HEK293T (cell line): Measurements from ENCODE around the gene HS3ST6.

Experiments used
- CTCF ChIA-PET: fragments of 350-600 bp; formaldehyde crosslinking; extraction: SDS; loops from one replicate; lab custom pipeline; 2021; ENCODE audit warnings: antibody characterized with exemption, inconsistent platforms; lab: Yijun Ruan, JAX
- POLR2A ChIA-PET: fragments of 350-600 bp; formaldehyde crosslinking; extraction: SDS; loops from one replicate; lab custom pipeline; 2020; ENCODE audit warnings: antibody characterized with exemption, inconsistent platforms; lab: Yijun Ruan, JAX
- DNase-seq: peaks from one replicate; pipeline ENCODE4 v3.0.0; 2012; ENCODE audit warnings: mixed read lengths; ENCODE audit errors: extremely low spot score
- ARNT ChIP-seq: fragments of 450-650 bp; IDR thresholded peaks from 2 replicates; pipeline ENCODE4 v1.6.1; 2017; ENCODE audit warnings: mild to moderate bottlenecking
- BHLHE40 ChIP-seq: fragments of 450-650 bp; IDR thresholded peaks from 2 replicates; pipeline ENCODE4 v1.6.1; 2016; ENCODE audit warnings: mild to moderate bottlenecking, moderate library complexity, borderline replicate concordance
- CTBP1 ChIP-seq: fragments of 450-650 bp; IDR thresholded peaks from 2 replicates; pipeline ENCODE4 v1.6.1; 2016; ENCODE audit warnings: borderline replicate concordance
- ELF4 ChIP-seq: fragments of 450-650 bp; IDR thresholded peaks from 2 replicates; pipeline ENCODE4 v1.6.1; 2017; ENCODE audit warnings: antibody characterized with exemption
- FOXA1 ChIP-seq: fragments of 450-650 bp; IDR thresholded peaks from 2 replicates; pipeline ENCODE4 v1.6.1; 2016; ENCODE audit warnings: mild to moderate bottlenecking
- FOXK2 ChIP-seq: fragments of 450-650 bp; IDR thresholded peaks from 2 replicates; pipeline ENCODE4 v1.6.1; 2016; ENCODE audit warnings: mild to moderate bottlenecking
- FOXM1 ChIP-seq: fragments of 450-650 bp; IDR thresholded peaks from 2 replicates; pipeline ENCODE4 v1.6.1; 2017; ENCODE audit warnings: mild to moderate bottlenecking, borderline replicate concordance
- HDGF ChIP-seq: fragments of 450-650 bp; IDR thresholded peaks from 2 replicates; pipeline ENCODE4 v1.6.1; 2017; ENCODE audit warnings: antibody characterized with exemption, borderline replicate concordance
- L3MBTL2 ChIP-seq: fragments of 450-650 bp; conservative IDR thresholded peaks from 2 replicates; pipeline ENCODE4 v1.6.1; 2016; ENCODE audit warnings: mild to moderate bottlenecking
- LEF1 ChIP-seq: fragments of 450-650 bp; IDR thresholded peaks from 2 replicates; pipeline ENCODE4 v1.6.1; 2017; ENCODE audit warnings: mild to moderate bottlenecking, borderline replicate concordance
- NFRKB ChIP-seq: fragments of 450-650 bp; IDR thresholded peaks from 2 replicates; pipeline ENCODE4 v1.6.1; 2016; ENCODE audit warnings: mild to moderate bottlenecking, moderate library complexity
- SP1 ChIP-seq: fragments of 450-650 bp; IDR thresholded peaks from 2 replicates; pipeline ENCODE4 v1.6.1; 2017
- SUZ12 ChIP-seq: fragments of 450-650 bp; IDR thresholded peaks from 2 replicates; pipeline ENCODE4 v1.6.1; 2016; ENCODE audit warnings: mild to moderate bottlenecking
- TARDBP ChIP-seq: fragments of 450-650 bp; IDR thresholded peaks from 2 replicates; pipeline ENCODE4 v1.6.1; 2016
- ZNF384 ChIP-seq: fragments of 450-650 bp; IDR thresholded peaks from 2 replicates; pipeline ENCODE4 v1.6.1; 2016
- TF ChIP-seq, protein P1 (sequence below): fragments of 450-650 bp; IDR thresholded peaks from 2 replicates; pipeline ENCODE4 v1.6.1; 2016

HS3ST6 gene

DNA sequence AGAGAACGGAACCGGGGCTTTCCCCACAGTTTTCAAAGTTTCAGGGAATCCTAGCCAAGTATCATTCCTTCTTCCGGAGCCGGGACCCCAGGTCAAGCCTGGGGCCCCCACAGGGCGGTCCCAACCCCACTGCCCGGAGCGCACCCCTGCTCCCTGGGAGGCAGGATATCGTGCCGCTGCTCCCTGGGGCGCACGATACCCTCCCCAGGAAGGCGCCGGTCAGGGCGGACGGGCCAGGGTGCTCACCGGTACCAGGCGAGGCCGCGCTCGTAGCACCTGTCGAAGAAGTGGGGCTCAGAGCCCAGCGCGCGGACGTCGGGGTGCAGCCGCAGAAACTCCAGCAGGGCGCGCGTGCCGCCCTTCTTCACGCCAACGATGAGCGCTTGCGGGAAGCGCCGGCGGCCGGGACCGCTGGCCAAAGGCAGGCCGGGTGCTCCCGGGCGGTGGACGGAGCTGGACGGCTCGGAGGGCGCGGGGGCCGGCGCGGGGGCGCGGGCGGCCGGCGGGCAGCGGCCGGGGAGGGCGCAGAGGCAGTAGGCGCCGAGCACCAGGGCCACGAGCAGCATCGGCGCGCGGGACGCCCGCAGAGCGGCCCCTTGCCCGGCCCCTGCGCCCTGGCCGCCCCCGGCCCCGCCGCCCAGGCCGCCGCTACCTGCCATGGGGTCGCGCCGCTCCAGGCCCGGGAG is 407 bp downstream of the HS3ST6 start:
- CTCF ChIA-PET: no interaction called here
- TF ChIP-seq FOXA1 (no peak), LEF1 (no peak), ARNT (no peak), CTBP1 (no peak), BHLHE40 (no peak), HDGF (no peak), NFRKB (no peak), FOXM1 (no peak), TARDBP (no peak), ZNF384 (no peak), SUZ12 (no peak)
- TF ChIP-seq, protein P1, sequence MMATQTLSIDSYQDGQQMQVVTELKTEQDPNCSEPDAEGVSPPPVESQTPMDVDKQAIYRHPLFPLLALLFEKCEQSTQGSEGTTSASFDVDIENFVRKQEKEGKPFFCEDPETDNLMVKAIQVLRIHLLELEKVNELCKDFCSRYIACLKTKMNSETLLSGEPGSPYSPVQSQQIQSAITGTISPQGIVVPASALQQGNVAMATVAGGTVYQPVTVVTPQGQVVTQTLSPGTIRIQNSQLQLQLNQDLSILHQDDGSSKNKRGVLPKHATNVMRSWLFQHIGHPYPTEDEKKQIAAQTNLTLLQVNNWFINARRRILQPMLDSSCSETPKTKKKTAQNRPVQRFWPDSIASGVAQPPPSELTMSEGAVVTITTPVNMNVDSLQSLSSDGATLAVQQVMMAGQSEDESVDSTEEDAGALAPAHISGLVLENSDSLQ: no peak
- DNase-seq: no peak
- POLR2A ChIA-PET: no interaction called here

DNA sequence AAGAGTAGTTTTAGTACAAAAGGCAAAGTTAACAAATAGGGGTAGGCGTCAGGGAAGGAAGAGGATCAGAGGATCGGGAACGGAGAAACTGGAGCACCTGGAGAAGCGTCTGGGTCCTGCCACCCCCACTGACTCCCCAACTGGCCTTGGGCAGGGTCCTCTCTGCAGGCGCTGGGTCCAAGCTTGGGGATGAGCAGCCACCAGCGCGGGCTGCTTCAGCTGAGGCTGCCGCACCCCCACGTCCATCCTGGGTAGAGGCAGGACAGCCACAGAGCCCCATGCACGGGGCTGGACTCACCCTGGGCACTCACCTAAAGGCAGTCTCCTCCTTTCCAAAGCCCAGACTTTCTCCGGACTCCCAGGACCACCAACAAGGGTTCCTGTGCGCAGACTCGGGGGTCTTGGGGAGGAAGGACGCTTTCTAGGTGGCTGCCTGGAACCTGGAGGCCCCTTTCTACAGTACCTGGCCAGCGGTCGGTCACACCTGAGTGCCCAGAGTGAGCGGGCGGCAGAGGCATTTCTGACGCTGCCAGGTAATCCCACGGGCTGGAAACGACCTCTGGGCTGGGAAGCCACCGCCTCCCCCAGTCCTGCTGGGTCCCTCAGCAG is 1.1 kb downstream of the HS3ST6 start:
- CTCF ChIA-PET: interaction anchor here (0.6 to 0.8 kb wide), 2 partner anchors 19 to 33 kb away, joined by 3 read pairs; no protein-coding TSS in a partner anchor
- DNase-seq: no peak
- TF ChIP-seq CTBP1 (no peak), ZNF384 (no peak), BHLHE40 (no peak), L3MBTL2 (no peak), FOXA1 (no peak), HDGF (no peak), NFRKB (no peak), SUZ12 (no peak), FOXK2 (no peak), ARNT (no peak), LEF1 (no peak), ELF4 (no peak), SP1 (no peak), FOXM1 (no peak), TARDBP (no peak)
- TF ChIP-seq, protein P1: no peak
- POLR2A ChIA-PET: interaction anchor here (1.5 kb wide), 1 partner anchor 32 kb away, joined by 4 read pairs; no protein-coding TSS in a partner anchor

GRCh38 chr16:1916640-1916990 is 1.6 kb downstream of the HS3ST6 start:
- DNase-seq: no peak
- ChIA-PET CTCF (interaction anchor here (0.6 to 0.8 kb wide), 2 partner anchors 18 to 32 kb away, joined by 3 read pairs; no protein-coding TSS in a partner anchor), POLR2A (interaction anchor here (1.5 to 2.0 kb wide), 2 partner anchors 32 to 48 kb away, joined by 4 to 7 read pairs; partner anchors contain the start of gene RPS2)
- TF ChIP-seq CTBP1 (no peak), ZNF384 (no peak), ARNT (no peak), NFRKB (no peak), BHLHE40 (no peak), ELF4 (no peak), HDGF (no peak), TARDBP (no peak), SUZ12 (no peak)
- TF ChIP-seq, protein P1: no peak

DNA sequence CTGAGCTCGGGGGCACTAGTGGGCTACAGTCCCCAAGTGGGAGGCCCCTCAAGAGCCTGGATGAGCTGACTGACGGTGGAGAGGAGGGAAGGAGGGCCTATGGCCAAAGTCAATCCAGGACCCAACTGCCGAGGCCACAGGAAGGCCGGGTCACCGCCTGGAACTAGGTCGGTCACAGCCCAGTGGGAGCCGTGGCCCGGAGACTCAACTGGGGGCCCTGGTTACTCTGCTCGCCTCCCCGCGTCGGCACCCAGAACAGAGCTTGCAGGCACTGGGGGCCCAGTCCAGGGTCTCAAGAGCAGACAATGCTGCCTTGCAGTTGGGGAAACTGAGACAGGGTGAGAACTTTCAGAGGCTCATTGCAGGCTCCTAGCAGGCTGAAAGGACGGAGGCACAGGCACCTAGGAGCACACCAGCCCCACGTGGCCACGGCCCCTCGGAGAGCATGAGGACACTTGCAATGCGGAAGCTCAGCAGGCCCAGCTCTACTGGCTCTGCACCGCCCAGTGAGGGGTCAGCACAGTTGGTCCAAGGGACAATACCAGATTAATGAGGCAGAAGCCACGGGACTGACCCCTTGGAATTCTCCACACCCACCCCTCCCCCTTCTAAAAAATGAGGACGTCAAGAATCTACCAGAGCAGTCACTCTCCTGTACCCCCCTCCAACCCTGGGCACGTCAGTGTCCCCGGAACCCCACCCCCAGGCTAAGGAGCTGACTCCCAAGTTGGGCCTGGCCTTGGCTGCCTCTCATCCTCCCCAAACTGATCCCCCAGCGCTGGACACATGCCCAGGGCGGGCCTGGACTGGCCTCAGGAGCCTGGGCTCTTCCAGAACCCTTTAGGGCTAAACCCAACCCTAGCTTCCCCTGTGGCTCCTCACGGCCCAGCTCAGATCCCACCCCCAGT is 2.2 kb downstream of the HS3ST6 start:
- DNase-seq: no peak
- TF ChIP-seq, protein P1: no peak
- TF ChIP-seq TARDBP (no peak), FOXA1 (no peak), L3MBTL2 (no peak), FOXK2 (no peak), SP1 (no peak), NFRKB (no peak), ARNT (no peak), BHLHE40 (no peak), FOXM1 (no peak), LEF1 (no peak)
- ChIA-PET POLR2A (interaction anchor here (1.5 to 2.0 kb wide), 2 partner anchors 31 to 49 kb away, joined by 4 to 7 read pairs; partner anchors contain the start of gene RPS2), CTCF (interaction anchor here (0.8 kb wide), 1 partner anchor 32 kb away, joined by 3 read pairs; no protein-coding TSS in a partner anchor)

DNA sequence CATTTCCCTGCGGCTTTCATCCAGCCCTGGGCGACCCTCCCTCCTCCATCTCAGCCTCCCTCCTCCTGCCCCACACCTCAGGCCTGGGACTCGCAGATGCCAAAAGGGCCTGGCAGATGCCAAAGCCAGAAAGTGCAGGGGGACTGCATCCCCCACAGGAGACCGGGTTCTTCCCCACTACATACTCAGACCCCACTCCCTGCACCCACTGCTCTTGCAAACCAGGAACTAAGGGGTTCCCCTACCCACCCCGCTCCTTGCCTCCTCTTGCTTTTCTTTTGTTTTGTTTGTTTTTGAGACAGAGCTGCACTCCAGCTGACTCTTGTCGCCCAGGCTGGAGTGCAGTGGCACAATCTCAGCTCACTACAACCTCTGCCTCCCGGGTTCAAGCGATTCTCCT is 3.2 kb downstream of the HS3ST6 start:
- CTCF ChIA-PET: no interaction called here
- POLR2A ChIA-PET: interaction anchor here (1.3 to 2.0 kb wide), 2 partner anchors 8 to 50 kb away, joined by 4 to 7 read pairs; partner anchors contain the start of gene RPS2
- no peak for DNase-seq
- no peak for TF ChIP-seq SUZ12
- TF ChIP-seq ELF4: no peak
- no peak for TF ChIP-seq L3MBTL2
- no peak for TF ChIP-seq SP1
- TF ChIP-seq ARNT: no peak
- TF ChIP-seq FOXM1: no peak
- no peak for TF ChIP-seq NFRKB
- TF ChIP-seq FOXK2: no peak
- no peak for TF ChIP-seq TARDBP
- TF ChIP-seq CTBP1: no peak
- TF ChIP-seq, protein P1: no peak
- TF ChIP-seq HDGF: no peak
- no peak for TF ChIP-seq BHLHE40
- TF ChIP-seq ZNF384: no peak
- no peak for TF ChIP-seq FOXA1
- no peak for TF ChIP-seq LEF1
